GM18867 (cell line): ENCODE measurements around the gene HDGFL2.

Experiments
- ATAC-seq: cut with Tn5 transposase; IDR thresholded peaks from one replicate; pipeline ENCODE4 v1.9.1; 2021; ENCODE audit warnings: mild to moderate bottlenecking, moderate library complexity; ENCODE audit not compliant: unreplicated experiment

HDGFL2 gene

DNA sequence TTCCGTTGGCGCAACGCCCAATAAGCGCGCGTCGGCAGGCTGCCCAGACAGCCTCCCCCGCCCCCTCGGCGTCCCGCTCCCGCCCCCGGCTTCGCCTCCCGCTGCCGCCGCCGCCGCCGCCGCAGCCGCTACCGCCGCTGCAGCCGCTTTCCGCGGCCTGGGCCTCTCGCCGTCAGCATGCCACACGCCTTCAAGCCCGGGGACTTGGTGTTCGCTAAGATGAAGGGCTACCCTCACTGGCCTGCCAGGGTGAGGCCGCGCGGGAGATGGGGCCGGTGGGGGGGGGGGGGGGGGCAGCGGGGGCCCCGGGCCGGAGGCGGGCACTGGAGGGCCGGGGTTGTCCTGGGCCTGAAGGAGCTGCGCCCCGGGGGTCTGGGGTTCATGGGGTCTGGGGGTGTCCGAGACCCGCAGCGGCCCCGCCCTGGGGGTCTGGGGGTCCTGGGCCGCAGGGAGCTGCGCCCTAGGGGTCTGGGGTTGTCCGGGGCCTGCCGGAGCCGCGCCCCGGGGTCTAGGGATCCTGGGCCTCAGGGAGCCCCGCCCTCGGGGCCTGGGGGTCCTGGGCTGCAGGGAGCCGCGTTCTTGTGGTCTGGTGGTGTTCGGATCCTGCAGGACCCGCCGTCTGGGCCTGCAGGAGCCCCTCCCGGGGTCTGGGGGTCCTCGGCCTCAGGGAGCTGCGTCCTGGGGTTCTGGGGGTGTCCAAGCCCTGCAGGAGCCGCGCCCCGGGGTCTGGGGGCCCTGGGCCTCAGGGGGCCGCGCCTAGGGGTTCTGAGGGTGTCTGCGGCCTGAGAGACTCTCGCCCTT, at the start of gene HDGFL2:
Gene HDGFL2 (plus strand): TSS at position 124 of the 801 bp plus-strand sequence. CDS start 54 bp downstream, at position 178.
- ATAC-seq: no peak

DNA sequence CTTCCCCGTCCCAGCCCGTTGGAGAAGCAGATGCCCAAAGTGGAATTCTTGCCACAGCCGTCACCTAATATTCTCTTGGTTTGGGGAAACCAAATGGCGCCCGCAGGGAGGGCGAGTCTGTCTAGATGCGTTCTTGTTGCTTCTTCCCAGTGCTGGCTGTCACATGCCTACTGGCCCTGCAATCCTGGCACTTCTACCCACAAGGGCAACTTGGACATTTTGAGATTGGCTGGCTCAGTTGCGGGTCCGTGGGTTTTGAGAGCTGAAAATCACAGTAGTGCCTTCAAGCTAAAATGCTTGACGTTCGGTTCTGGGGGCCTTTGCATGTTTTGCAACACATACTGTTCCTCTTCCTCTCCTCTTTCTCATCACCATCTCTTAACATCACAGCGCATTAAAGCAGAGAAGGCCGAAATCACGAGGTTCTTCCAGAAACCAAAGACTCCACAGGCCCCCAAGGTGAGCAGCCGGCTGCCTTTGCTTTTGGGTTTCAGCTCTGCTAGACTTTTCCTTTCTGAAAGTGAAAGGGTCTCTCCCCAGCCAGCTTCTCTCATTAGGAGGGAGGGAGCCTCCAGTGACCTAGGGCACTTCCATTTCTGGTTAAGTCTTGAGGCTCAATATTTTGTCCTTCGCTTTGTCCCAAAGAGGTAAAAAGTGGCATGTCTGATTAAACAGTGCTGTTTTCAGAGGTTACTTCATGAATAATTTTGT, 48.5 kb upstream of the HDGFL2 start:
- ATAC-seq: no peak

- ATAC-seq: no peak
These were observed 46.6 kb upstream of the HDGFL2 start for GRCh38 chr19:4425537-4425936.

GRCh38 chr19:4428326-4428975, 43.6 kb upstream of the HDGFL2 start:
- no peak for ATAC-seq

GRCh38 chr19:4429256-4429655, 42.8 kb upstream of the HDGFL2 start:
- no peak for ATAC-seq

GRCh38 chr19:4429771-4430171, 42.3 kb upstream of the HDGFL2 start:
- no peak for ATAC-seq

- no peak for ATAC-seq
These were observed 41.3 kb upstream of the HDGFL2 start for GRCh38 chr19:4430760-4431159.

DNA sequence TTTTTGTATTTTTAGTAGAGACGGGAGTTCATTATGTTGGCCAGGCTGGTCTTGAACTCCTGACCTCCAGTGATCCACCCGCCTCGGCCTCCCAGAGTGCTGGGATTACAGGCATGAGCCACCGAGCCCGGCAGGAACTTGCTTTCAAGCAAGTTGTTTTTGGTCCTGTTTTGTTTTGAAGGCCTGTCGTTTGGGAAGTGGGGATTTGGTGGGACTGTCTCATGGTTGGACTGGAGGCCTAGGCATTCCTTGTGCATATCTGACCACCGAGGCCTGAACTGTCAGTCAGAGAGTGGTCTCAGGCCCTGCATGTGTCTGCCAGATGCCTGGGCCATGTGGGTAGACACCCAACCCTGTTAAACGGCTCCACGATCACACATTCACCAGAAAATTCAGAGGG, 40.8 kb upstream of the HDGFL2 start:
- no peak for ATAC-seq

GRCh38 chr19:4431808-4432674, 40.1 kb upstream of the HDGFL2 start:
- ATAC-seq: no peak

DNA sequence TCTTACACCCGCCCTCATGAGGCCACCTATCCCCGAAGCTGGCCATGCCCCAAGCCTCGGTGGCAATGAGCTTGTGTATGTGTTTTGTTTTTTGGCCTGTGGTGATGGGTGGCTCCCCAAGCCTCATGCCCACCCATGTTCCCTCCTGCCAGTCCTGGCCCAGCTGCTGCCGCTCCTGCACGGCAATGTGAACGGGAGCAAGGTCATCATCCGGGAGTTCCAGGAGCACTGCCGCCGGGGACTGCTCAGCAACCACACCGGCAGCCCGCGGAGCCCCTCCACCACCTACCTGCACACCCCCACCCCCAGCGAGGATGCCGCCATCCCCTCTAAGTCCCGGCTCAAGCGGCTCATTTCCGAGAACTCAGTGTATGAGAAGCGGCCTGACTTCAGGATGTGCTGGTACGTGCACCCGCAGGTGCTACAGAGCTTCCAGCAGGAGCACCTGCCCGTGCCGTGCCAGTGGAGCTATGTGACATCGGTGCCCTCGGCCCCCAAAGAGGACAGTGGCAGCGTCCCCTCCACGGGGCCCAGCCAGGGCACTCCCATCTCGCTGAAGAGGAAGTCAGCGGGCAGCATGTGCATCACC, 39.1 kb upstream of the HDGFL2 start:
- no peak for ATAC-seq

- ATAC-seq: no peak
These were observed 37.7 kb upstream of the HDGFL2 start for GRCh38 chr19:4434391-4434790.

DNA sequence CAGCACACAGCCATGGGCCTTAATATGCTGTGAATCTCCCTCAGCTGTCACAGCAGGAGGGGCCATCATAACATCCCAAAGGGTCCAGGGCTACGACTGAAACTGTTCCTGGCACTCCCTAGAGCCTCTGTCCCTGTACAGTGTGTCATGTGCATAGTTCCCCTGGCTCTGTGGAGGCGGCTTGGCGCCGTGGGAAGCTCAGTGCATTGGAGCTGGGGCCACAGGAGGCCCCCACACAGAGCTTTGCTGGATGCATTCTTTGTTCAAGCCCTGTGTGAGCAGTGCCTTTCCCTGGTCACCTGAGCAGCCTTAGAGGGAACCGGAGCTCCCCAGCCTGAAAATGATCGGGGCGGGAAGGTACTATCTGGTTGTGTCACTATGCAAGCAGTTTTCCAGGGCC, 35.9 kb upstream of the HDGFL2 start:
- ATAC-seq: no peak

- no peak for ATAC-seq
These were observed 35.0 kb upstream of the HDGFL2 start for GRCh38 chr19:4437103-4437502.

- ATAC-seq: no peak
These were observed 32.9 kb upstream of the HDGFL2 start for GRCh38 chr19:4439243-4439642.

DNA sequence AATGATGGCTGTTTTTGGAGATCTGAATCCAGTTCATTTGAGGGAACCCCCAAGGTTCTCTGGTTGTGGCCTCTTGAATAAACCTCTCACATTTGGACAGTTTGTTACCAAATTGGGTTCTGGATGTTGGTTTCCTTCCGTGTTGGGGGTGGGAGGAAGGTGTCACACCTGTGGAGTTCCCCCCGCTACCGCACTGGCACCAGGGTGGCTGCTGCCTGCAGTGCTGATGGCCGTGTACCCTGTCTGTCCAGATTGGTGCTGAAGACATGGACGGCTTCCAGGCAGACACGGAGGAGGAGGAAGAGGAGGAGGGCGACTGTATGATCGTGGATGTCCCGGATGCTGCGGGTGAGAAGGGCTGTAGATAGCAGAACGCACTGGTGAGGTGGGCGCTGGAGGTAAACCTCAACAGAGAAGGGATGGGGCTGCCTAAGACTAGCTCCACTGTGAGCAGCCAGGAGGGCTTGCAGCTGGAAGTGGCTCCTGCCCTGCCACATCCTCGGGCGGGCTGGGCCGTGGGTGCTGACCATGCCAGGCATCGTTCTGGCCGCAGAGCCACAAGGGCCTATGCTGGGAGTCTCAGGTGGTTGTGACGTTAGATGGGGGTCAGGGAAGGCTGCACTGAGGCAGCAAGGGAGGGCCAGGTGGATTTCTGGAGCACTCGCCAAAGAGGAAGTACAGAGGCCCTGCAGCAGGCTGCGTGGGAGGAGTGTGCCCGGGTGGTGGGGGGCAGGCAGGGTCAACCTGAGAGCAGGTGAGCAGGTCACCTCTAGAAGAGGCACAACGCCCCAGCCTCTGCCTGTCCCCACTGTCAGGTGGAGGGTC, 29.9 kb upstream of the HDGFL2 start:
- ATAC-seq: no peak

DNA sequence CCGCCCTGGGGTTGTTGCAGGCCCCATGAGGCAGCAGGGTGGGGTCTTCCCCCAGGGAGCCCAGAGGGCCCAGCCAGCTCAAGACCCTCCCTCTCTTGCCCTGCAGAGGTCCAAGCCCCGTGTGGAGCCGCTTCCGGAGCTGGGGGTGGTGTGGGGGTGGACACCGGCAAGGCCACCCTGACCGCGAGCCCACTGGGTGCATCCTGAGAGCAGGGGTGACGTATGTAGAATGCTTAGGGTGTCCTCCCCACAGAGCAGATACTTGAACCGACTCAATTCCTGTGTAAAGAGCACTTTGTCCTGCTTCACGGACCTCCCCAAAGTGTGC, 29.3 kb upstream of the HDGFL2 start:
- ATAC-seq: no peak

DNA sequence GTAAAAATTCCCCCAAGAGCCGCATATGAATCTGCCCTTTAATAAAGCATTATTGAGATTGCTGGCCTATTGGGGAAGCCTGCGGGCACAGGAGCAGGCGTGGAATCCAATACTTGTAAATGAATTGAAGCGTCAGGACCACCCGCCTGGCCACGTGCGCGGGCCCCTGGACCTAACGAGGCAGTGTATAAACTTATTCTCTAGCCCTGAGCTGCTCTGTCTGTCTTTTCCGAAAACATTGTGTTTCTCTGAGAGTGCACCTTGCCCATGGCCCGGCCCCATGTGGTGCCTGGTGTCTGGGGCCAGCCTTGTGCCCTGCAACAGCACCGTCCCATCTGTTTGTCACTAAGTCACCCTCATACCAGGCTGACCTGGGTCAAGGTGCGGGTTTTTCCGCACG, 28.9 kb upstream of the HDGFL2 start:
- no peak for ATAC-seq

DNA sequence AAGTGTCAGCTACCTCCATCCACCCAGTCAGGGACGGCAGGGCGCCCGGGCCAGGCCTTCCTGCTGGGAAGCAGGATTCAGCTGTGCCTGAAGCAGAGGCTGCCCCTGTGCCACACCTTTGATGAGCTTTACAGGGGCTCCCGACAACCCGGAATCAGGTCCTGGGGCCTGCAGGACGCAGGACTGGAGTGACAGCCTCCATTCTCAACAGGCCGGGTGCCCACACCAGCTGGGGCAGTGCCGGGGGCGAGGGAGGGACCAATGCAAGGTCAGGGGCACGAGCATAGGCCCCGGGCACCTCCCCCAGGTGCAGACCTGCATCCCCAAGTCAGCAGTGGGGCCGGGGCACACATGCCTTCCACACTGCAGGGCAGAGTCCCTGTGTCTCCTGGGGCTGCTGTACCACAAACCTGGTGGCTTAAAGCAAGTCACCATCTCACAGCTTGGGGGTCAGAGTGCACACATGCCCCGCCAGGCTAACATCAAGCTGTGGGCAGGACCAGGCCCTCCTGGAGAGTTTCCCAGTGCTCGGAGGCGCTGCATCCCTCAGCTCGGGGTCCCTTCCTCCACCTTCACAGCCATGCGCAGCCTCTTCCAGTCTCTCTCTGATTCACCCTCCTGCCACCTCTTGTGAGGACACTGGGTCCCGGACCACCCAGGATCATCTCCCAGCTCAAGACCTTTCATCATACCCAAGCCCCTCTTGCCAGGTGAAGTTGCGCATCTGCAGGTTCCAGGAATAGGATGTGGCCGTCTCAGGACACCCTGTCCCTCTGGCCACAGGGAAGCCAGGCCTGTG, 27.9 kb upstream of the HDGFL2 start:
- no peak for ATAC-seq
